ENCODE data around the gene GRK4. TPM values are rescaled to one million over a fixed set of nuclear protein-coding genes. Genes with fewer than 3 reads are reported as not detected.

The GRK4 gene
- total and polyA plus RNA-seq, 2 experiments from 2014 or later, result 5.8 to 6.5 TPM

- H3K9me3 ChIP-seq (ENCODE audit: low read depth), result no peaks in the 10 kb centered on the region
- DNase-seq, result peak; percentile 89
- peaks cover 18% of the 10 kb centered on the region for H3K4me1 ChIP-seq (ENCODE audit: insufficient read depth)
- H3K9ac ChIP-seq, result peak overlapping the region; percentile 98
- in situ Hi-C loops (cut with MboI), result no loop called here
- no peaks in the 10 kb centered on the region for H3K36me3 ChIP-seq (ENCODE audit: low read depth)
- WGBS, 2 experiments (ENCODE audit: low coverage in 1 of 2, low lambda C conversion rate in 2 of 2, missing lambda C conversion rate in 2 of 2), result 1% methylated on average over 23 to 42 of the region's 60 CpGs
- no peaks in the 10 kb centered on the region for H3K9me2 ChIP-seq (ENCODE audit: insufficient read depth)
- H4K20me1 ChIP-seq (ENCODE audit: insufficient read depth), result no peaks in the 10 kb centered on the region; the same call in 1 of the 2 replicates
- peak overlapping the region; percentile 100 for H3K4me3 ChIP-seq
- H3F3A ChIP-seq (ENCODE audit: insufficient read depth), result peaks cover 13% of the 10 kb centered on the region
- H3K4me2 ChIP-seq (ENCODE audit: unreplicated experiment), result peak overlapping the region; percentile 93
- peak overlapping the region; percentile 94 for H3K27ac ChIP-seq
- H3K79me2 ChIP-seq (ENCODE audit: insufficient read depth), result peaks cover 48% of the 10 kb centered on the region
- TF ChIP-seq EZH2 (IDR thresholded peaks at IDR 0.05; ENCODE audit: insufficient read depth, poor library complexity, severe bottlenecking) (no peak), EZH2phosphoT487 (IDR thresholded peaks at IDR 0.05; ENCODE audit: insufficient read depth, low read depth) (no peak)
- H3K27me3 ChIP-seq (replicated peaks; ENCODE audit: insufficient read depth), result no peaks in the 10 kb centered on the region
- peak overlapping the region; percentile 91 for H2AFZ ChIP-seq
Observed at GRCh38 chr4:3074846-3075651, 111.7 kb downstream of the GRK4 start.

- H3K9me2 ChIP-seq (ENCODE audit: insufficient read depth), result no peaks in the 10 kb centered on the region
- 1 to 2% methylated on average over 6 to 8 of the region's 8 CpGs for WGBS, 2 experiments (ENCODE audit: low coverage in 1 of 2, low lambda C conversion rate in 2 of 2, missing lambda C conversion rate in 2 of 2)
- H3K27me3 ChIP-seq (replicated peaks; ENCODE audit: insufficient read depth), result no peaks in the 10 kb centered on the region
- DNase-seq, result no peak
- in situ Hi-C loops (cut with MboI), result no loop called here
- H3K4me1 ChIP-seq (ENCODE audit: insufficient read depth), result peaks cover 18% of the 10 kb centered on the region
- peak overlapping the region; percentile 98 for H3K9ac ChIP-seq
- peak overlapping the region; percentile 91 for H2AFZ ChIP-seq
- H4K20me1 ChIP-seq (ENCODE audit: insufficient read depth), result no peaks in the 10 kb centered on the region; the same call in 1 of the 2 replicates
- no peaks in the 10 kb centered on the region for H3K36me3 ChIP-seq (ENCODE audit: low read depth)
- H3K27ac ChIP-seq, result peak overlapping the region; percentile 94
- TF ChIP-seq EZH2phosphoT487 (IDR thresholded peaks at IDR 0.05; ENCODE audit: insufficient read depth, low read depth) (no peak), EZH2 (IDR thresholded peaks at IDR 0.05; ENCODE audit: insufficient read depth, poor library complexity, severe bottlenecking) (no peak)
- H3F3A ChIP-seq (ENCODE audit: insufficient read depth), result peaks cover 12% of the 10 kb centered on the region
- H3K4me3 ChIP-seq, result peak overlapping the region; percentile 100
- peak overlapping the region; percentile 93 for H3K4me2 ChIP-seq (ENCODE audit: unreplicated experiment)
- no peaks in the 10 kb centered on the region for H3K9me3 ChIP-seq (ENCODE audit: low read depth)
- H3K79me2 ChIP-seq (ENCODE audit: insufficient read depth), result peaks cover 54% of the 10 kb centered on the region
Observed at GRCh38 chr4:3075652-3075981, 112.2 kb downstream of the GRK4 start.

GRCh38 chr4:3077796-3078195, 114.4 kb downstream of the GRK4 start:
- in situ Hi-C loops (cut with MboI), result no loop called here
- TF ChIP-seq EZH2phosphoT487 (IDR thresholded peaks at IDR 0.05; ENCODE audit: insufficient read depth, low read depth), result no peak
- no peak for TF ChIP-seq EZH2 (IDR thresholded peaks at IDR 0.05; ENCODE audit: insufficient read depth, poor library complexity, severe bottlenecking)
- no peak overlapping the region for H2AFZ ChIP-seq
- H3K27ac ChIP-seq, result no peak overlapping the region
- H3F3A ChIP-seq (ENCODE audit: insufficient read depth), result 0 out of 2 replicates have a peak, but pooled peaks cover 8% of the 10 kb centered on the region
- 58 to 61% methylated on average over 2 of the region's 2 CpGs for WGBS, 2 experiments (ENCODE audit: low coverage in 1 of 2, low lambda C conversion rate in 2 of 2, missing lambda C conversion rate in 2 of 2)
- no peaks in the 10 kb centered on the region for H3K27me3 ChIP-seq (replicated peaks; ENCODE audit: insufficient read depth)
- H3K9me3 ChIP-seq (ENCODE audit: low read depth), result no peaks in the 10 kb centered on the region
- H3K4me1 ChIP-seq (ENCODE audit: insufficient read depth), result peaks cover 9% of the 10 kb centered on the region
- no peaks in the 10 kb centered on the region for H3K9me2 ChIP-seq (ENCODE audit: insufficient read depth)
- no peak overlapping the region for H3K9ac ChIP-seq
- H3K4me3 ChIP-seq, result no peak overlapping the region
- H4K20me1 ChIP-seq (ENCODE audit: insufficient read depth), result peaks cover 6% of the 10 kb centered on the region; the same call in 1 of the 2 replicates
- peaks cover 76% of the 10 kb centered on the region for H3K79me2 ChIP-seq (ENCODE audit: insufficient read depth)
- DNase-seq, result no peak
- no peak overlapping the region for H3K4me2 ChIP-seq (ENCODE audit: unreplicated experiment)
- H3K36me3 ChIP-seq (ENCODE audit: low read depth), result no peaks in the 10 kb centered on the region

GRCh38 chr4:3079694-3080123, 116.3 kb downstream of the GRK4 start:
- WGBS, 2 experiments (ENCODE audit: low coverage in 1 of 2, low lambda C conversion rate in 2 of 2, missing lambda C conversion rate in 2 of 2), result 82 to 90% methylated on average over 6 of the region's 6 CpGs

More at GRCh38 chr4:3079694-3080123, 116.3 kb downstream of the GRK4 start:
- H4K20me1 ChIP-seq (ENCODE audit: insufficient read depth), result peaks cover 13% of the 10 kb centered on the region; the same call in 1 of the 2 replicates
- no peak for DNase-seq
- no peak overlapping the region for H3K27ac ChIP-seq
- in situ Hi-C loops (cut with MboI), result no loop called here
- H3K4me3 ChIP-seq, result no peak overlapping the region
- no peak overlapping the region for H2AFZ ChIP-seq
- H3K4me2 ChIP-seq (ENCODE audit: unreplicated experiment), result no peak overlapping the region
- H3K9me2 ChIP-seq (ENCODE audit: insufficient read depth), result no peaks in the 10 kb centered on the region
- 0 out of 2 replicates have a peak, but pooled peaks cover 8% of the 10 kb centered on the region for H3F3A ChIP-seq (ENCODE audit: insufficient read depth)
- no peaks in the 10 kb centered on the region for H3K36me3 ChIP-seq (ENCODE audit: low read depth)
- H3K9ac ChIP-seq, result no peak overlapping the region
- H3K4me1 ChIP-seq (ENCODE audit: insufficient read depth), result peaks cover 9% of the 10 kb centered on the region
- no peaks in the 10 kb centered on the region for H3K27me3 ChIP-seq (replicated peaks; ENCODE audit: insufficient read depth)
- no peak for TF ChIP-seq EZH2phosphoT487 (IDR thresholded peaks at IDR 0.05; ENCODE audit: insufficient read depth, low read depth)
- no peak for TF ChIP-seq EZH2 (IDR thresholded peaks at IDR 0.05; ENCODE audit: insufficient read depth, poor library complexity, severe bottlenecking)
- no peaks in the 10 kb centered on the region for H3K9me3 ChIP-seq (ENCODE audit: low read depth)
- peaks cover 95% of the 10 kb centered on the region for H3K79me2 ChIP-seq (ENCODE audit: insufficient read depth)

All from GM23248 (cell line).